Measurements from ENCODE around the gene RAB31.
A peak's percentile ranks its signal among the peaks of the same experiment; 100 is the strongest.
"Not testable (repeated sequence)": the region's sequence is repeated elsewhere in the genome, so short reads cannot be mapped to it uniquely, and the experiment has no call there.

Gene RAB31

GRCh38 chr18:9885170-9886004 lies 177.3 kb downstream of the RAB31 start, which contains the start of gene TXNDC2:
TSS of gene TXNDC2 (plus strand) at chr18:9885973. CDS start at chr18:9886681, 708 bp downstream.
- no peak for DNase-seq (ENCODE audit: low read depth, low spot score)

- no peak for DNase-seq (ENCODE audit: low read depth, low spot score)
Measured at GRCh38 chr18:9886005-9886348, 177.9 kb downstream of the RAB31 start.

GRCh38 chr18:9887992-9888391 lies 179.9 kb downstream of the RAB31 start:
- no peak for DNase-seq (ENCODE audit: low read depth, low spot score)

- no peak for DNase-seq (ENCODE audit: low read depth, low spot score)
Measured at GRCh38 chr18:9890196-9890595, 182.1 kb downstream of the RAB31 start.

- no peak for DNase-seq (ENCODE audit: low read depth, low spot score)
Measured at GRCh38 chr18:9890957-9891356, 182.9 kb downstream of the RAB31 start.

GRCh38 chr18:9891515-9891914 lies 183.4 kb downstream of the RAB31 start:
- not testable (repeated sequence) for DNase-seq (ENCODE audit: low read depth, low spot score)

- no peak for DNase-seq (ENCODE audit: low read depth, low spot score)
Measured at GRCh38 chr18:9894454-9895068, 186.5 kb downstream of the RAB31 start.

GRCh38 chr18:9897129-9897528 lies 189.0 kb downstream of the RAB31 start:
- DNase-seq (ENCODE audit: low read depth, low spot score) = no peak

- DNase-seq (ENCODE audit: low read depth, low spot score) = not testable (repeated sequence)
Measured at GRCh38 chr18:9897787-9898291, 189.7 kb downstream of the RAB31 start.

GRCh38 chr18:9898792-9899549 lies 190.9 kb downstream of the RAB31 start:
- DNase-seq (ENCODE audit: low read depth, low spot score) = peak; percentile 27

GRCh38 chr18:9899550-9899930 lies 191.4 kb downstream of the RAB31 start:
- DNase-seq (ENCODE audit: low read depth, low spot score) = not testable (repeated sequence)

- no peak for DNase-seq (ENCODE audit: low read depth, low spot score)
Measured at GRCh38 chr18:9900699-9901098, 192.6 kb downstream of the RAB31 start.

- DNase-seq (ENCODE audit: low read depth, low spot score) = no peak
Measured at GRCh38 chr18:9901377-9901776, 193.3 kb downstream of the RAB31 start.

- DNase-seq (ENCODE audit: low read depth, low spot score) = not testable (repeated sequence)
Measured at GRCh38 chr18:9902264-9902663, 194.2 kb downstream of the RAB31 start.

GRCh38 chr18:9902832-9903231 lies 194.7 kb downstream of the RAB31 start:
- DNase-seq (ENCODE audit: low read depth, low spot score) = peak; percentile 17

- DNase-seq (ENCODE audit: low read depth, low spot score) = no peak
Measured at GRCh38 chr18:9905401-9905922, 197.4 kb downstream of the RAB31 start.

GRCh38 chr18:9906481-9906880 lies 198.4 kb downstream of the RAB31 start:
- DNase-seq (ENCODE audit: low read depth, low spot score) = no peak

- DNase-seq (ENCODE audit: low read depth, low spot score) = no peak
Measured at GRCh38 chr18:9907867-9908266, 199.8 kb downstream of the RAB31 start.

- no peak for DNase-seq (ENCODE audit: low read depth, low spot score)
Measured at GRCh38 chr18:9910071-9910470, 202.0 kb downstream of the RAB31 start.

- no peak for DNase-seq (ENCODE audit: low read depth, low spot score)
Measured at GRCh38 chr18:9910661-9911060, 202.6 kb downstream of the RAB31 start.

GRCh38 chr18:9911226-9911625 lies 203.1 kb downstream of the RAB31 start:
- no peak for DNase-seq (ENCODE audit: low read depth, low spot score)

Data from ELF-1 (cell line).